ENCODE results near the gene KCNQ1. TPM values are rescaled to one million over a fixed set of nuclear protein-coding genes. Genes with fewer than 3 reads are reported as not detected.

KCNQ1 gene
- total RNA-seq, 1 donor from 2014 or later = 1.6 TPM

DNA sequence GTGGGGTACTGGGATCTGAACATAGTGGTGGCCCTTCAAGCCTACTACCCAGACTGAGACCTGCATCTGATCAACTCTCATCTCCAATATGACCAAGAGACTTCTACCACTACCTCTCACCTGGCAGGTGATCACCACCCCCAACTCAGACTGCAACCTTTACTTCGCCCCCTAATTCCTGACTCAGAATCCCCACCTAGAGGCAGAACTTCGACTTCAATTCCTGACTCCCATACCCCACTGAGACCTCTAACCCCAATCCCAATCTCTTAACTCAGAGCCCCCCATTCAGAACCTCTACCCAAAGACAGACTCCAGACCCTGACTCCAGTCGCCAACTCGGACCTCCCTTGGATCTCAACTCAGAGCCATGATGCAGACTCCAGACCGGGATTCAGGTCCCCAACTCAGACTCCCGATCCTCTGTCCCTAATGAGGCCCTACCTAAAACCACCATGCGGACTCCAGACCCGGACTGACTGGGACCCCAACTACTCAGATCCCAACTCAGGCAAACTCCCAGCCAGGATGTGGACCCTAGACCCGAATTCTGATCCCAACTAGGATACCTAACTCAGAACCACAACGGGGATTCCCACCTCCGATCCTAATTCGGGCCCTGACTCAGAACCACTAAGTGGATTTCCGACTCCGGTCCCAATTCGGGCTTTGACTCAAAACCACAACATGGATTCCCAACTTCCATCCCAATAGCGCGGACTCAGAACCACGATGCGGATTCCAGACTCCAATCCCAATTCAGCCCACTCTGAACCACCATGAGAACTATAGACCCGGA, 253.8 kb downstream of the KCNQ1 start:
- Histone ChIP-seq H3K36me3 (ENCODE audit: control insufficient read depth, insufficient read depth, low read length) (no peaks in the 10 kb centered on the region), H3K27me3 (ENCODE audit: control insufficient read depth, insufficient read depth, low read length) (no peaks in the 10 kb centered on the region), H3K4me3 (ENCODE audit: low read depth, low read length) (peak overlapping the region; percentile 72)
- FAIRE-seq (no peak), DNase-seq (ENCODE audit: low read depth) (no peak)
- TF ChIP-seq, protein P1, sequence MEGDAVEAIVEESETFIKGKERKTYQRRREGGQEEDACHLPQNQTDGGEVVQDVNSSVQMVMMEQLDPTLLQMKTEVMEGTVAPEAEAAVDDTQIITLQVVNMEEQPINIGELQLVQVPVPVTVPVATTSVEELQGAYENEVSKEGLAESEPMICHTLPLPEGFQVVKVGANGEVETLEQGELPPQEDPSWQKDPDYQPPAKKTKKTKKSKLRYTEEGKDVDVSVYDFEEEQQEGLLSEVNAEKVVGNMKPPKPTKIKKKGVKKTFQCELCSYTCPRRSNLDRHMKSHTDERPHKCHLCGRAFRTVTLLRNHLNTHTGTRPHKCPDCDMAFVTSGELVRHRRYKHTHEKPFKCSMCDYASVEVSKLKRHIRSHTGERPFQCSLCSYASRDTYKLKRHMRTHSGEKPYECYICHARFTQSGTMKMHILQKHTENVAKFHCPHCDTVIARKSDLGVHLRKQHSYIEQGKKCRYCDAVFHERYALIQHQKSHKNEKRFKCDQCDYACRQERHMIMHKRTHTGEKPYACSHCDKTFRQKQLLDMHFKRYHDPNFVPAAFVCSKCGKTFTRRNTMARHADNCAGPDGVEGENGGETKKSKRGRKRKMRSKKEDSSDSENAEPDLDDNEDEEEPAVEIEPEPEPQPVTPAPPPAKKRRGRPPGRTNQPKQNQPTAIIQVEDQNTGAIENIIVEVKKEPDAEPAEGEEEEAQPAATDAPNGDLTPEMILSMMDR (IDR thresholded peaks at IDR 0.05; ENCODE audit: insufficient read depth, low read length, severe bottlenecking) = no peak

DNA sequence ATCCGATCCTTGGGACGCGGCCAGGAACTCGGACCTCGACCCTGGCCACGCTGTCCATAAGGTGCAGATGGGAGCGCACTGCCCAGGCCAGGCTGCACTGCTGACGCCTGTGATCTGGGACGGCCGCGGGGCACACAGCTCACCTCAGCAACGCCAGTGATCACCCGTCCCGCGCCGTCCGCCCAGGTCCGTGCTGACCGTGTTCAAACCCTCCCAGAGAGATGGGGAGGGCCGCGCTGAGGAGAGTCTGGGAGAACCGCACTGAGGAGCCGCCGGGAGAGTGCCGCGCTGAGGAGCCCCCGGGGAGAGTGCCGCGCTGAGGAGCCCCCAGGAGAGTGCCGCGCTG, 254.3 kb downstream of the KCNQ1 start:
- FAIRE-seq = no peak
- Histone ChIP-seq H3K27me3 (ENCODE audit: control insufficient read depth, insufficient read depth, low read length) (no peaks in the 10 kb centered on the region), H3K4me3 (ENCODE audit: low read depth, low read length) (peak overlapping the region; percentile 72), H3K36me3 (ENCODE audit: control insufficient read depth, insufficient read depth, low read length) (no peaks in the 10 kb centered on the region)
- TF ChIP-seq, protein P1 (IDR thresholded peaks at IDR 0.05; ENCODE audit: insufficient read depth, low read length, severe bottlenecking) = no peak
- DNase-seq (ENCODE audit: low read depth) = no peak

DNA sequence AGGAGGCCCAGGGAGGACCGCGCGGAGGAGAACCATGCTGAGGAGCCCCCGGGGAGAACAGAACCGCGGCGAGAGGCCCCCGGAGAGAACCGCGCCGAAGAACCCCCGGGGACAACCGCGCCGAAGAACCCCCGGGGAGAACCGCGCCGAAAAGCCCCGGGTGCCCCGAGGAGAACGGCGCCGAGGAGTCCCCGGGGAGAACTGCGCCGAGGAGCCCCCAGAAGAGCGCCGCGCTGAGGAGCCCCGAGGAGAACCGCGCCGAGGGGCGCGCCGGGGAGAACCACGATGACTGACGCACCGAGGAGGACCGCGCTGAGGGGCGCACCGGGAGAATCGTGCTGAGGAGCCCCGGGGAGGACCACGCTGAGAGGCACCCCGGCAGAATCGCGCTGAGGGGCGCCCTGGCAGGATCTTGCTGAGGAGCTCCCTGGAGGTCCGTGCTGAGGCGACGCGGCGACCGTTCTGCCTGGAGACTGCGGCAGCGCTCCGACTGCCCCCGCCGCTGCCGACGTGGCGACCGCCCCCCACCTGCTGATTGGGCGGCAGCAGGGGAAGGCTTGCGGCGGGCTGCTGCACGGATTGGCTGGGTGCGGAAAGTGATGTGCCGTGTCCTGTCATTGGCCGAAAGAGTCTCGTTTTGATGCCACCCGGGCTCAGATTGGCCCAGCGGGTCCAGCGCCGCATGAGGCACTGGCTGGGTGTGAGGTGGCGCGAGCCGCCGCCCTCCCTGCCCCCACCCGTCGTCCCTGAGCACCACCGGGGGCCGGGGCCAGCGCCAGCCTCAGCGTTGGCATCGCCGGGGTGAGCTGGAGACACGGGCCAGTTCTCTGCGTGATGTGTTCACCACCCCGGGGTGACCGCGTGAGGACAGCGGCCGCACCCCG, 255.0 kb downstream of the KCNQ1 start, which contains the start of gene KCNQ1OT1:
TSS of gene KCNQ1OT1 (minus strand) at position 464 of the 884 bp plus-strand sequence.
- no peaks in the 10 kb centered on the region for H3K36me3 ChIP-seq (ENCODE audit: control insufficient read depth, insufficient read depth, low read length)
- H3K27me3 ChIP-seq (ENCODE audit: control insufficient read depth, insufficient read depth, low read length) = no peaks in the 10 kb centered on the region
- FAIRE-seq (no peak), DNase-seq (ENCODE audit: low read depth) (peak; percentile 83)
- TF ChIP-seq, protein P1 (IDR thresholded peaks at IDR 0.05; ENCODE audit: insufficient read depth, low read length, severe bottlenecking) = no peak
- H3K4me3 ChIP-seq (ENCODE audit: low read depth, low read length) = peak within 1 kb of the TSS; percentile 72

DNA sequence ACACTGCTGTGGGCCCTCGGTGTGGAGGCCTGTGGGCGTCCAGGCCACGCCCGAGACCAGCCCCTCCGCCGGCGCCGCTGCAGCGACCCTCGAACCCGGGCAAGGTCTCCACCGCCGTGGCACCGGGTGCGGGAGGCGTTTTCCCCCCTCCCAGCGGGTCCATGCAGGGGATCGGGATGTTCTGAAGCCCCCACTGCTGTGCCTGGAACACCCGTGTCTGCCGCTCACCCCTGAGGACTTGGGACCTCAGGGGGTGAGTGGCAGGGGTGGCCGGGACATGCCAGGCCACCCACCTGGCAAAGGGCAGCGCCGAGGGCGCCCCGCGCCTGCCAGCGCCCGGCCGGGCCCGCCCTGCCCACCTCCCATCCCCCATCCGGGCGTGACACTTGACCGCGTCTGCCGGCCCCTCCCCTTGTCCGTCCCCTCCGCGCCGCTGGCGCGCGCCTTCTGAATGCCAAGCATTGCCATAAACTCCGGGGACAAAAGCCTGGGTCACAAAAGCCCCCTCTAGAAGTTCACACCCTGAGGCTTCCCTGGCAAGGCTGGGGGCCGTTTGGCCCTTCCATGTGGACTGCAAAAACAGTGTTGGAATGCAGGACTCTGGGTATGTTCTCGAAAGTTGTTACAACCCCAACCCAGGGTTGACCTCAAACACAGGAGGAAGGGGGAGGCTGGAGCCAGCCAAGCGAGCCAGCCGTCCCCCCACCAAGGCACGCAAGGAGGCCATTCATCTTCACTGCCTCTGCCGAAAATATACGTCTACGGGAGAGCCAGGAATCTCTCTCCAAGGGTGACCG, 255.8 kb downstream of the KCNQ1 start:
- H3K36me3 ChIP-seq (ENCODE audit: control insufficient read depth, insufficient read depth, low read length) = no peaks in the 10 kb centered on the region
- no peaks in the 10 kb centered on the region for H3K27me3 ChIP-seq (ENCODE audit: control insufficient read depth, insufficient read depth, low read length)
- no peak for DNase-seq (ENCODE audit: low read depth)
- no peak for FAIRE-seq
- H3K4me3 ChIP-seq (ENCODE audit: low read depth, low read length) = peak overlapping the region; percentile 72
- TF ChIP-seq, protein P1 (IDR thresholded peaks at IDR 0.05; ENCODE audit: insufficient read depth, low read length, severe bottlenecking) = no peak

DNA sequence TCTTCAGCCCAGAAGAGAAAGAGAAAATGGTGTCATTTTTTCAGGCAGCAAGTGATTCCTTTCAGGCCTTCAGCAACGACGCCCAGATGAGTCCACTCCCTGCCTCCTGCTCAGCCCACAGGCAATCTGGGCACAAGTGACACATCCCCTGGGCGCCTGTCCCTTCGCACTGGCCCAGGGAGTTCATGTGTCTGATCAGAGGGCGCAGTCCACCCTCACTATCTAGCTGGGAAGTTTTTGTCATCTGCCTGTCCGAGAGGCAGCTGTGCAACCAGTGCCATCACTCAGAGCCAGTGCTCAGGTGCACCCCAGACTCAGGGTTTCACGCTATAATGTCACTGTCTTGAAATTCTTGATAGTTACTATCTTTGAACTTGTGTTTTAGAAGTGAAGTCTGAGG, 256.4 kb downstream of the KCNQ1 start:
- TF ChIP-seq, protein P1 (IDR thresholded peaks at IDR 0.05; ENCODE audit: insufficient read depth, low read length, severe bottlenecking) = no peak
- Histone ChIP-seq H3K27me3 (ENCODE audit: control insufficient read depth, insufficient read depth, low read length) (no peaks in the 10 kb centered on the region), H3K4me3 (ENCODE audit: low read depth, low read length) (no peak overlapping the region), H3K36me3 (ENCODE audit: control insufficient read depth, insufficient read depth, low read length) (no peaks in the 10 kb centered on the region)
- FAIRE-seq (no peak), DNase-seq (ENCODE audit: low read depth) (no peak)

Data from bronchial epithelial cell (primary cell).